ENCODE measurements around the gene HMGCR. TPM values are rescaled to one million over a fixed set of nuclear protein-coding genes. Genes with fewer than 3 reads are reported as not detected.

Gene HMGCR
- total and polyA plus RNA-seq, 2 donors from 2014 or later, result 16.4 to 39.0 TPM

- peaks cover 27 to 39% (median 37%) of the 10 kb centered on the region in 3 donors for H3K36me3 ChIP-seq (ENCODE audit: control insufficient read depth in 2 of 3, insufficient read depth in 3 of 3, low read length in 3 of 3)
- FAIRE-seq, result no peak
These were observed 21.1 kb downstream of the HMGCR start for GRCh38 chr5:75358117-75358516.

GRCh38 chr5:75361310-75361709 lies 24.3 kb downstream of the HMGCR start:
- no peaks in the 10 kb centered on the region for H3K9me3 ChIP-seq (ENCODE audit: control insufficient read depth in 2 of 3, insufficient read depth in 1 of 3, low read length in 3 of 3)
- H3K9ac ChIP-seq (ENCODE audit: low read length in 3 of 3), result no peak overlapping the region
- peaks cover 20 to 28% (median 28%) of the 10 kb centered on the region in 3 donors for H3K36me3 ChIP-seq (ENCODE audit: control insufficient read depth in 2 of 3, insufficient read depth in 3 of 3, low read length in 3 of 3)
- no peak overlapping the region for H3K4me3 ChIP-seq (ENCODE audit: low read length in 3 of 3)
- TF ChIP-seq CTCF (IDR thresholded peaks at IDR 0.05; ENCODE audit: borderline replicate concordance, extremely low read depth, insufficient read depth), result no peak
- H3K27me3 ChIP-seq (ENCODE audit: control insufficient read depth, insufficient read depth, low read length), result no peaks in the 10 kb centered on the region
- H3K4me1 ChIP-seq (ENCODE audit: control insufficient read depth in 2 of 3, insufficient read depth in 2 of 3, low read depth in 1 of 3, low read length in 3 of 3), result peaks cover 0 to 2% (median 0%) of the 10 kb centered on the region in 3 donors
- DNase-seq (no peak), FAIRE-seq (no peak)
- no peak overlapping the region for H3K27ac ChIP-seq (ENCODE audit: low read depth in 2 of 2, low read length in 2 of 2)
- intact Hi-C loops (cut with DNase I), result no loop called here

More at GRCh38 chr5:75358117-75358516, 21.1 kb downstream of the HMGCR start:
- Histone ChIP-seq H3K27me3 (ENCODE audit: control insufficient read depth, insufficient read depth, low read length) (no peaks in the 10 kb centered on the region), H3K9ac (ENCODE audit: low read length in 3 of 3) (no peak overlapping the region), H3K4me3 (ENCODE audit: low read length in 3 of 3) (no peak overlapping the region), H3K27ac (ENCODE audit: low read depth in 2 of 2, low read length in 2 of 2) (no peak overlapping the region), H3K9me3 (ENCODE audit: control insufficient read depth in 2 of 3, insufficient read depth in 1 of 3, low read length in 3 of 3) (no peaks in the 10 kb centered on the region), H3K4me1 (ENCODE audit: control insufficient read depth in 2 of 3, insufficient read depth in 2 of 3, low read depth in 1 of 3, low read length in 3 of 3) (peaks cover 0 to 2% (median 0%) of the 10 kb centered on the region in 3 donors)
- intact Hi-C loops (cut with DNase I), result no loop called here
- no peak for TF ChIP-seq CTCF (IDR thresholded peaks at IDR 0.05; ENCODE audit: borderline replicate concordance, extremely low read depth, insufficient read depth)
- no peak for DNase-seq

GRCh38 chr5:75362474-75362975 lies 25.5 kb downstream of the HMGCR start:
- Histone ChIP-seq H3K4me1 (ENCODE audit: control insufficient read depth in 2 of 3, insufficient read depth in 2 of 3, low read depth in 1 of 3, low read length in 3 of 3) (peaks cover 0 to 2% (median 0%) of the 10 kb centered on the region in 3 donors), H3K9me3 (ENCODE audit: control insufficient read depth in 2 of 3, insufficient read depth in 1 of 3, low read length in 3 of 3) (no peaks in the 10 kb centered on the region), H3K27ac (ENCODE audit: low read depth in 2 of 2, low read length in 2 of 2) (no peak overlapping the region), H3K27me3 (ENCODE audit: control insufficient read depth, insufficient read depth, low read length) (no peaks in the 10 kb centered on the region), H3K9ac (ENCODE audit: low read length in 3 of 3) (no peak overlapping the region), H3K4me3 (ENCODE audit: low read length in 3 of 3) (no peak overlapping the region), H3K36me3 (ENCODE audit: control insufficient read depth in 2 of 3, insufficient read depth in 3 of 3, low read length in 3 of 3) (peaks cover 10 to 18% (median 16%) of the 10 kb centered on the region in 3 donors)
- no peak for TF ChIP-seq CTCF (IDR thresholded peaks at IDR 0.05; ENCODE audit: borderline replicate concordance, extremely low read depth, insufficient read depth)
- no peak for DNase-seq
- FAIRE-seq, result no peak
- intact Hi-C loops (cut with DNase I), result no loop called here

- no peak for TF ChIP-seq CTCF (IDR thresholded peaks at IDR 0.05; ENCODE audit: borderline replicate concordance, extremely low read depth, insufficient read depth)
- Histone ChIP-seq H3K9ac (ENCODE audit: low read length in 3 of 3) (no peak overlapping the region), H3K9me3 (ENCODE audit: control insufficient read depth in 2 of 3, insufficient read depth in 1 of 3, low read length in 3 of 3) (no peaks in the 10 kb centered on the region), H3K4me3 (ENCODE audit: low read length in 3 of 3) (no peak overlapping the region), H3K36me3 (ENCODE audit: control insufficient read depth in 2 of 3, insufficient read depth in 3 of 3, low read length in 3 of 3) (peaks cover 10 to 18% (median 16%) of the 10 kb centered on the region in 3 donors), H3K27me3 (ENCODE audit: control insufficient read depth, insufficient read depth, low read length) (no peaks in the 10 kb centered on the region), H3K4me1 (ENCODE audit: control insufficient read depth in 2 of 3, insufficient read depth in 2 of 3, low read depth in 1 of 3, low read length in 3 of 3) (peaks cover 0 to 2% (median 0%) of the 10 kb centered on the region in 3 donors), H3K27ac (ENCODE audit: low read depth in 2 of 2, low read length in 2 of 2) (no peak overlapping the region)
- no peak for FAIRE-seq
- intact Hi-C loops (cut with DNase I), result no loop called here
- DNase-seq, result no peak
These were observed 26.1 kb downstream of the HMGCR start for GRCh38 chr5:75363111-75363510.
